Sigmoid colon (tissue), 4 donors: Measurements from ENCODE around the gene CRIP3.

Experiments used
- POLR2AphosphoS5 ChIP-seq, 4 donors: sonication (generic); formaldehyde crosslinking; IDR thresholded peaks; one replicate each; pipeline ENCODE4 v1.6.1; 2017; ENCODE audit warnings: antibody characterized with exemption in 4 of 4
- TF ChIP-seq, protein P1 (sequence below), 4 experiments: fragments of 450-650 bp in 3 of 4; fragments of 200-600 bp in 1 of 4; IDR thresholded peaks; one replicate each; pipeline ENCODE4 v1.5.1; 2016 to 2019; ENCODE audit warnings: antibody characterized with exemption in 4 of 4, mild to moderate bottlenecking in 3 of 4, moderate library complexity in 2 of 4

DNA sequence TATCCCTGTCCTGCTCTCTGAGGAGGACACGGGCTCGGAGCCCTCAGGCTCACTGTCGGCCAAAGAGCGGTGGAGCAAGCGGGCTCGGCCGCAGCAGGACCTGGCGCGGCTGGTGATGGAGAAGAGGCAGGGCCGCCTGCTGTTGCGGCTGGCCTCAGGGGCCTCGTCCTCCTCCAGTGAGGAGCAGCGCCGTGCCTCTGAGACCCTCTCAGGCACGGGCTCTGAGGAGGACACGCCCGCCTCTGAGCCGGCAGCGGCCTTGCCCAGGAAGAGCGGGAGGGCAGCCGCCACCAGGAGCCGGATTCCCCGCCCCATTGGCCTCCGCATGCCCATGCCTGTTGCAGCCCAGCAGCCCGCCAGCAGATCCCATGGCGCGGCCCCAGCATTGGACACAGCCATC, 24.7 kb downstream of the CRIP3 start:
- TF ChIP-seq, protein P1, sequence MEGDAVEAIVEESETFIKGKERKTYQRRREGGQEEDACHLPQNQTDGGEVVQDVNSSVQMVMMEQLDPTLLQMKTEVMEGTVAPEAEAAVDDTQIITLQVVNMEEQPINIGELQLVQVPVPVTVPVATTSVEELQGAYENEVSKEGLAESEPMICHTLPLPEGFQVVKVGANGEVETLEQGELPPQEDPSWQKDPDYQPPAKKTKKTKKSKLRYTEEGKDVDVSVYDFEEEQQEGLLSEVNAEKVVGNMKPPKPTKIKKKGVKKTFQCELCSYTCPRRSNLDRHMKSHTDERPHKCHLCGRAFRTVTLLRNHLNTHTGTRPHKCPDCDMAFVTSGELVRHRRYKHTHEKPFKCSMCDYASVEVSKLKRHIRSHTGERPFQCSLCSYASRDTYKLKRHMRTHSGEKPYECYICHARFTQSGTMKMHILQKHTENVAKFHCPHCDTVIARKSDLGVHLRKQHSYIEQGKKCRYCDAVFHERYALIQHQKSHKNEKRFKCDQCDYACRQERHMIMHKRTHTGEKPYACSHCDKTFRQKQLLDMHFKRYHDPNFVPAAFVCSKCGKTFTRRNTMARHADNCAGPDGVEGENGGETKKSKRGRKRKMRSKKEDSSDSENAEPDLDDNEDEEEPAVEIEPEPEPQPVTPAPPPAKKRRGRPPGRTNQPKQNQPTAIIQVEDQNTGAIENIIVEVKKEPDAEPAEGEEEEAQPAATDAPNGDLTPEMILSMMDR (IDR thresholded peaks at IDR 0.05): no peak
- TF ChIP-seq POLR2AphosphoS5 (IDR thresholded peaks at IDR 0.05): no peak
